Osteoblast (primary cell): ENCODE data around the gene NUAK2. TPM values are rescaled to one million over a fixed set of nuclear protein-coding genes. Genes with fewer than 3 reads are reported as not detected.
A peak's percentile ranks its signal among the peaks of the same experiment; 100 is the strongest.

ENCODE experiments used
- DNase-seq: peaks from one replicate; pipeline ENCODE4 v3.0.0; 2011; ENCODE audit warnings: low spot score, mixed read lengths; ENCODE audit not compliant: insufficient read length; ENCODE audit errors: missing footprints
- H2AFZ ChIP-seq: 2 replicates; pipeline ENCODE4 v1.6.0; 2011; ENCODE audit warnings: mild to moderate bottlenecking, low read length
- H3K27ac ChIP-seq: 2 replicates; pipeline ENCODE4 v1.5.1; 2011; ENCODE audit warnings: mild to moderate bottlenecking, low read depth, low read length, moderate library complexity
- H3K27me3 ChIP-seq: 2 replicates; pipeline ENCODE4 v1.6.0; 2012; ENCODE audit warnings: mild to moderate bottlenecking, control low read depth, inconsistent platforms, low read length, moderate library complexity; ENCODE audit not compliant: insufficient read depth
- H3K36me3 ChIP-seq: 2 replicates; pipeline ENCODE4 v1.5.1; 2011; ENCODE audit warnings: mild to moderate bottlenecking, low read length, control low read depth, moderate library complexity; ENCODE audit not compliant: insufficient read depth
- H3K4me1 ChIP-seq: 2 replicates; pipeline ENCODE4 v1.5.1; 2011; ENCODE audit warnings: mild to moderate bottlenecking, low read length, control low read depth, moderate library complexity; ENCODE audit not compliant: insufficient read depth
- H3K4me2 ChIP-seq: 2 replicates; pipeline ENCODE4 v1.6.0; 2011; ENCODE audit warnings: mild to moderate bottlenecking, low read length; ENCODE audit not compliant: insufficient read depth
- H3K4me3 ChIP-seq: fragments of 200-600 bp; sonication (generic); 3 replicates; pipeline ENCODE4 v1.5.1; 2012; ENCODE audit warnings: mild to moderate bottlenecking, low read length, inconsistent platforms; ENCODE audit not compliant: insufficient read depth
- H3K79me2 ChIP-seq: 2 replicates; pipeline ENCODE4 v1.6.0; 2012; ENCODE audit warnings: mild to moderate bottlenecking, low read length, control low read depth, inconsistent platforms; ENCODE audit not compliant: insufficient read depth
- H3K9me3 ChIP-seq: 2 replicates; pipeline ENCODE4 v1.5.1; 2011; ENCODE audit warnings: low read depth, low read length, control low read depth
- H4K20me1 ChIP-seq: 2 replicates; pipeline ENCODE4 v1.6.0; 2012; ENCODE audit warnings: mild to moderate bottlenecking, low read length, control low read depth; ENCODE audit not compliant: insufficient read depth
- CTCF ChIP-seq: IDR thresholded peaks from 2 replicates; pipeline ENCODE4 v1.5.1; 2011; ENCODE audit warnings: mild to moderate bottlenecking, low read depth, low read length, moderate library complexity; ENCODE audit errors: extremely low read depth
- total RNA-seq: library from RNA; depleted of rRNA; stranded (reverse); fragments of >200 nt; gene quantifications from 2 replicates; pipeline ENCODE4 v1.2.3, GENCODE V29; 2012

Gene NUAK2
- total RNA-seq, 1 donor = 3.6 TPM

DNA sequence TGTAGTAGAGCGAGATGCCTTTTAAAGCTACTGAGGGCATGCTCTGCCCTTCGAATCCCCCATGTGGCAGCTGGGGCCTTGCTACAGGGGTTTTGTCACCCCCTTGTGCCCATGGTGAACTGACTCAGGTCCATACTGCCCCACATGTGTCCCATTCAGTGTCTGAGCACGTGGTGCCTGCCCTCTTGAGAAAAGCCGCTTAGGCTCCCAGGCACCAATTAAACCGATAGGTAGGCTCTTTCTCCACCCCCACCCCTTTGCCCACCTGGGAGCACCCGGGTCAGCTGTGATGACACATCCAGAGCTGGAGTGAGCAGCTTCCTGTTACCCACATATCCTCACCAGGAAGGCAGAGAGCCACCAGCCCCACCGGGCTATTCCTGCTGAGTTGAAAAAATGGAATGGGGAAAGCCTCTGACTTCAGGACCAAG lies 63.3 kb downstream of the NUAK2 start:
- DNase-seq = peak; percentile 87
- H4K20me1 ChIP-seq = no peaks in the 10 kb centered on the region
- peak overlapping the region; percentile 58 for H3K4me2 ChIP-seq
- H3K4me3 ChIP-seq = no peak overlapping the region
- no peak for TF ChIP-seq CTCF
- peak overlapping the region; percentile 96 for H3K27ac ChIP-seq
- peak overlapping the region; percentile 88 for H2AFZ ChIP-seq
- H3K36me3 ChIP-seq = no peaks in the 10 kb centered on the region
- H3K9me3 ChIP-seq = no peaks in the 10 kb centered on the region
- H3K79me2 ChIP-seq = no peaks in the 10 kb centered on the region
- H3K27me3 ChIP-seq = no peaks in the 10 kb centered on the region
- peaks cover 34% of the 10 kb centered on the region for H3K4me1 ChIP-seq

DNA sequence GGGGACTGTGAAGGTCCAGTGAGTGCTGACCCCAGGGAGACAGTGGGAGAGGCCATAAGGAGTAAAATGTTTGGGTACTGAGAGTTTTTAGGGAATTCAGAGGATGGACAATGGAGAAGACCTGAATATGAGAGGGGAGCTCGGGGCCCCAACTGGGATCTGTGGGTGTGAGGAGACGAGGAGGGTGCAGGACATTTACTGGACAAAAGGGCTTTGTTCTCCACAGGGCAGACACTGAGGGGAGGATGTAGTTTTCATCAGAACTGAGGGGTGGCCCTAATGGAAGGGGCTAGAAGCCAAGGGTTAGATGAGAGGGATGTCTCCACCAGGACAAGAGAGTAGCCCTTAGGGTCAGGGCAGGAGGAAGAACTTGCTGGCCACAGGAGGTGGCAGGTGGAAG lies 63.8 kb downstream of the NUAK2 start:
- TF ChIP-seq CTCF = no peak
- DNase-seq = peak; percentile 32
- Histone ChIP-seq H3K36me3 (no peaks in the 10 kb centered on the region), H2AFZ (no peak overlapping the region), H3K27me3 (no peaks in the 10 kb centered on the region), H3K79me2 (no peaks in the 10 kb centered on the region), H3K27ac (peak overlapping the region; percentile 96), H3K4me1 (peaks cover 34% of the 10 kb centered on the region), H3K4me2 (no peak overlapping the region), H4K20me1 (no peaks in the 10 kb centered on the region), H3K4me3 (no peak overlapping the region), H3K9me3 (no peaks in the 10 kb centered on the region)

- Histone ChIP-seq H2AFZ (no peak overlapping the region), H3K36me3 (no peaks in the 10 kb centered on the region), H3K4me2 (no peak overlapping the region), H4K20me1 (no peaks in the 10 kb centered on the region), H3K4me3 (no peak overlapping the region), H3K27me3 (no peaks in the 10 kb centered on the region), H3K9me3 (no peaks in the 10 kb centered on the region), H3K79me2 (no peaks in the 10 kb centered on the region), H3K27ac (no peak overlapping the region), H3K4me1 (peaks cover 27% of the 10 kb centered on the region)
- TF ChIP-seq CTCF = no peak
- DNase-seq = peak; percentile 62
Observed at GRCh38 chr1:205256951-205257625, 64.5 kb downstream of the NUAK2 start.

GRCh38 chr1:205255941-205256780 lies 65.4 kb downstream of the NUAK2 start:
- peaks cover 18% of the 10 kb centered on the region for H3K4me1 ChIP-seq
- H3K9me3 ChIP-seq = no peaks in the 10 kb centered on the region
- H2AFZ ChIP-seq = peak overlapping the region; percentile 77
- no peaks in the 10 kb centered on the region for H3K36me3 ChIP-seq
- peak; percentile 95 for TF ChIP-seq CTCF
- no peaks in the 10 kb centered on the region for H4K20me1 ChIP-seq
- no peak overlapping the region for H3K4me2 ChIP-seq
- no peaks in the 10 kb centered on the region for H3K79me2 ChIP-seq
- peak; percentile 95 for DNase-seq
- H3K4me3 ChIP-seq = no peak overlapping the region
- no peak overlapping the region for H3K27ac ChIP-seq
- H3K27me3 ChIP-seq = no peaks in the 10 kb centered on the region
